HTR-8/SVneo (cell line): ENCODE measurements around the gene AFF3.

Experiments used
- DNase-seq: peaks from one replicate; pipeline ENCODE4 v3.0.0; 2011; ENCODE audit warnings: low spot score, mixed read lengths; ENCODE audit not compliant: insufficient read length
- FAIRE-seq: peaks from 2 replicates; lab custom pipeline; 2011; peaks lifted over from hg19 to GRCh38; lab: Jason Lieb, UNC

AFF3 gene

GRCh38 chr2:99643787-99644418 lies 498.5 kb downstream of the AFF3 start:
- FAIRE-seq (no peak), DNase-seq (no peak)

DNA sequence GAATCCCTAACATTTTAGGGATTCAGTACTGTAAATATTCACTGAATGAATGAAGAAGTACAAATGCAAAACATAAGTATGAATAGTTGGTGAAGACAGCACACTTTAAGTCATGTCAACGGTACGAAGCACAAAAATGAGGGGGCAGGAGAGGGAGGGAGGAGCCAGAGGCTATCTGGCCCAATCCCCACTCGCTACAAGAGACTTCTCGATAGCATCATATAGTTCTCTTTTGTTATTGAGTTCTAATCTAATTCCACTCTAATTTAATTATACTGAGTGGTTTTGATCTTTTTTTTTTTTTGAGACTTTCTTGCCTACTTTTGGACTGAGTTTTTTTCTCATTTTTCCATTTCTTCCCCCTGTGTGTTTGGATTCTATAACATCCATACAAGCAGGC lies 500.4 kb downstream of the AFF3 start:
- FAIRE-seq, result no peak
- DNase-seq, result no peak

GRCh38 chr2:99640635-99641151 lies 501.7 kb downstream of the AFF3 start:
- no peak for FAIRE-seq
- no peak for DNase-seq

- no peak for FAIRE-seq
- no peak for DNase-seq
Measured at GRCh38 chr2:99638791-99639190, 503.6 kb downstream of the AFF3 start.

DNA sequence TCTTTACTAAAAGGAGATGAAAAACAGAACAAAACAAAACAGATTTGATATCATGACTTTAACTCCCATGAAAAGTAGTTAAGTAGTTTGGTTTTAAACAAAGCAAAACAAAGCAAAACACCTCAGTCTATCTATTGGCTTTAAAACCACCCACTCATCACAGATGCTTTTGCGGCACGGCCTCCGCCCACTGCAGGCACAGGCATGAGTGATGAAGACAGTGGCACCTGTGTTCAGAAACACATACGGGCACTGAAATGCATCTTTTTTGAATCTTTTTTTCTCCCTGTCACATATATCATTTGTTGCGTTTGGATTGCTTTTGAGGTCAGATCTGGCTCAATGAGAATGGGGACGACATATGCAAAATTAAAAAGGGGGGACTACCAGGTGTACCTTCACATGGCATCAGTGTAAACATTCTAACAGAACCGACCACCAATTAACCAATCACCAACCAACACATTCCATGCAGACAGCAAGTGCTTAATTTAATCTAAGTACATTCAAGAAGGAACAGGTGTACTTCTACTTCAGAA lies 505.2 kb downstream of the AFF3 start:
- FAIRE-seq (no peak), DNase-seq (no peak)

GRCh38 chr2:99636144-99637034 lies 506.0 kb downstream of the AFF3 start:
- no peak for DNase-seq
- no peak for FAIRE-seq

- FAIRE-seq (no peak), DNase-seq (no peak)
Measured at GRCh38 chr2:99635710-99636109, 506.7 kb downstream of the AFF3 start.

- no peak for FAIRE-seq
- no peak for DNase-seq
Measured at GRCh38 chr2:99634234-99634633, 508.2 kb downstream of the AFF3 start.

DNA sequence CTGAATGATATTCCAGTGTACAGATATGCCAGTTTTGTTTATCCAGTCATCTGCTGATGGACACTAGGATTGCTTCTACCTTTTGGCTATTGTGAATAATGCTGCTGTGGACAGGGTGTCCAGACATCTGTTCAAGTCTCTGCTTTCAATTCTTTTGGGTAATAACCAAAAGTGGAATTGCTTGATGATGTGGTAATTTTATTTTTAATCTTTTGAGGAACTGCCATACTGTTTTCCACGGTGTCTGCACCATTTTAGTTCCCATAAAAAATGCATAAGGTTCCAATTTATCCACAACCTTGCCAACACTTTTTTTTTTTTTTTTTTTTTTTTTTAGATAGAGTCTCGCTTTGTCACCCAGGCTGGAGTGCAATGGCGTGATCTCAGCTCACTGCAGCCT lies 510.7 kb downstream of the AFF3 start:
- FAIRE-seq (no peak), DNase-seq (no peak)

- FAIRE-seq, result no peak
Measured at GRCh38 chr2:99629320-99629719, 513.1 kb downstream of the AFF3 start.

DNA sequence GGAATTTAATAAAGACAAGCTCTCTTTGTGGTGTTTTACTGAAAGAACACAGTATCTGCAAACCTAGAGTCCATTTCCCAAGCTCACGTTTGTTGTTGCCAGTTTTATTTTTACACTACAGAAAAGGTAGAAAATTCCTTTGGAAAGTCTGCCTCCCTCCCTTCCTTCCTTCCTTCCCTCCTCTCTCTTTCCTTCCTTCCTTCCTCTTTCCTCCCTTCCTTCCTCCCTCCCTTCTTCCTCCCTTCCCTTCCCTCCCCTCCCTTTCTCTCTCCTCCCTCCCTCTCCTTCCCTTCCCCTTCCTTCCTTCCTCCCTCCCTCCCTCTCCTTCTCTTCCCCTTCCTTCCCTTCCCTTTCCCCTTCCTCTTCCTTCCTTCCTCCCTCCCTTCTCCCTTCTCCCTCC lies 516.2 kb downstream of the AFF3 start:
- DNase-seq, result no peak
- FAIRE-seq, result no peak

More at GRCh38 chr2:99629320-99629719, 513.1 kb downstream of the AFF3 start:
- no peak for DNase-seq

DNA sequence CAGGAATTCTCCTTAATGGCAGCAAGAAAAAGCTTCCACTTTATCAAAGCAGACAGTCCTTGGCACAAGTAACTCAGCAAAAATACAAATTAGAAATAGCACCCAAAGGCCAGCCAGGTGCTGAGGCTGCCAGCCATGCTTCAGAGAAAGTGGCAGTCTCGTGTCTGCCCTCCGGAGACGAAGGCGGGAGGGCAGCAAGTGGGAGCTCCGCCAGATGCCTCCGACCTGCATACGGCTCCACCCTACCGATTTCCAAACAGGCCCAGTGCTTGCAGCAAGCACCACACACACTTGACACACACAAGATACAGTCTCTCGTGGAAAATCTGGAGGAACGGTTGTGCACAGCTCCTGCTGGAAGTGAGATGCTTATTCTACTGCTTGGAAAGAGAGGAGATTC lies 517.7 kb downstream of the AFF3 start:
- DNase-seq (no peak), FAIRE-seq (no peak)

GRCh38 chr2:99623613-99624012 lies 518.8 kb downstream of the AFF3 start:
- no peak for DNase-seq
- no peak for FAIRE-seq

DNA sequence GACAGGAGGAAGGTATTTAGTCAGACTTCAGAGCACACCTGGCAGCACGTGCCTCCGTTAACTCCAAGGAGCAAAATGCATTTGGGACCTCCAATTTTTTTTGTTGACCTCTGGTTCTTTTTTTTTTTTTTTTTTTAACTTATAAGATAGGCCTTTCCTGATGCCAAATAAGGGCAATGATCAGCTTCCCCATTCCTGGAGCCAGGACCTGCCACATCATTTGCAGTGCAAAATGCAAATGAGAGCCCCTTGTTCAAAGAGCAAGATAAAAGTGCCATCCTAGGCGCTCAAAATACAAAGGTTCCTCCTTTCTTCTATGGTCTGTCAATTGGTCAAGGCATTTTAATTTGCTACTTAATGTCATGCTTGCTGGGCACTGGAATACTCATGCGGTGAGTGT lies 519.4 kb downstream of the AFF3 start:
- no peak for DNase-seq
- no peak for FAIRE-seq

DNA sequence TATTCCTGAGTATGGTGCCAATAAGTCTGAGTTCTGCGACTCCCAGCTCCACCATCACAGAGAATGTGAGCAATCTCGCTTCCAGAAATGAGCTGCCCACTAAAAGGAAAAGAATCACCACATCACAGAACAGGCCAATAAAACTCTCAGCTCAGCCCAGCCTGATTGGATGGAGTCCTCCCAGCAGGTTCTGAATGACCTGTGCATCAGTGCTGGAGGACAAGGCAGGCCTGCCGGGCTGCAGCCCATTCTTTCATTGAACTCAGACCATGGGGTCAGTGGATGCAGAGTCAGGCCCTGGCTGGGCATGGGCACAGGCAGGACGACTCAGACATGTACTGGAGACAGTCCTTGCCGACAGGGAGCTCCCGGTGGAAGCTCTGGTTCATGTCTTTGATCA lies 519.9 kb downstream of the AFF3 start:
- DNase-seq (no peak), FAIRE-seq (no peak)

- FAIRE-seq (no peak), DNase-seq (no peak)
Measured at GRCh38 chr2:99621774-99622173, 520.6 kb downstream of the AFF3 start.

DNA sequence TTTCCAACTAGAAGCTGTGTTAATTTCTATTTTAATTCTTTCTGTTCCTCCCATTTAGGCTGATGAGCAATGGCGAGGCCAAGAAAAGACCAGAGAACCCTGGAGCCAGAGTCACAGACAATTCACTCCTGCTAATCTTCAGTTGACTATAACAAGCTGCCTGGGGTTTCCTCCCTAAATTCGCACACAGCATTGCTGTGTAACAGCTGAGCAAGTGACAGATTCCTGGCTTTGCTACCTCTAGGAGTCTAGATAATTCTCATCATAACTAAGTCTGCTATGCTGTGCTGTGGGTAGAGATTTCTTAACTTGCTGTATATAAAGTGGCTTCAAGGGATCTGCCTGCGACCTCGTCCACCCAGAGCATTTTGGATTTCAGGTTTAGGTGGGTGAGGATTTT lies 521.3 kb downstream of the AFF3 start:
- FAIRE-seq (no peak), DNase-seq (no peak)

DNA sequence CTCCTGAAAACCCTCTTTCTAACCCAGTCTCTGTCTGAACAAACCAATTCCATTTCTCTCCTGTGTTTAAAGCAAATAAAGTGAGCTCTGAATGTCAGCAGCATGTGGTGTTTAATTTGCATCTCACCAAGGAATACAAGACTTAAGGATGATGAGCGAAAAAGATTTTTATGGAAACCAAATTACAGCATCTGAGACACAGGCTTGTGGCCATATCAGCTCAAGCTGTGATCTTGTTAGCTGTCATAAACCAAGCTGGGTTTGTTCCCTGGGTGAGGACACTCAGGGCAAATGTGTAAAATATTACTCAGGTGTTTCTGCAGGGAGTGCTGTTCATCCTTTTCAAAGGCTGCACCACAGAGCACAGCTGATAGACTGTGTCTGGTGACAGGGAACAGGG lies 523.2 kb downstream of the AFF3 start:
- FAIRE-seq (no peak), DNase-seq (no peak)

- FAIRE-seq (no peak), DNase-seq (no peak)
Measured at GRCh38 chr2:99618579-99619097, 523.8 kb downstream of the AFF3 start.

- no peak for FAIRE-seq
- no peak for DNase-seq
Measured at GRCh38 chr2:99617811-99618210, 524.6 kb downstream of the AFF3 start.

DNA sequence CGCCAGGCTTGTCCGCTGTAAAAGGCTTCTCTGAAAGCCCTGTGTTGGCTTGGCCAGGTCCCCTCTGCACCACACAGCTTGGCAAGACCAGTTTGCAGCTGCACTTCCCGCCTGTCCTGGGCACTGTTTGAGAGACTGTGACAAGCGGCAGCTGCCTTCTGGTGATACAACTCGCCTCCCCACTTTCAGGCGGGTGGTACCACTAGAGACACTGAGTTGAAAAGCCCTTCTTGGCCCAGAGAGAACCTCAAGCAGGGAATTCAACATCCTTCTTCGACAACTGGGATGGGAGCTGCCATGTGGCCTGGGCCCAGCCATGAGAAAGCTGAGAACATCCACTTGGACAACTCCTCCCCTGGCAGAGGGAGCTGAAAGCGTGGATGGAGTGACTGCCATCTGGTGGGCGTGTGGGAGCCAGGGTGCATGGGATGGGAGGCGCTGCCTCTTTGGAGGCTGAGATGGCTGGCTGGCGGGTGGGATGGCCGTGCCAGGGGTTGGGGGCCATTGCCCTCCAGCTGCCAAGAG lies 527.1 kb downstream of the AFF3 start:
- FAIRE-seq (no peak), DNase-seq (peak; percentile 45)
